GM23338 (cell line): ENCODE data around the gene PLPPR2. TPM values are rescaled to one million over a fixed set of nuclear protein-coding genes. Genes with fewer than 3 reads are reported as not detected.

Source experiments
- ATAC-seq: fragments of 200-7000 bp; cut with Tn5 transposase; 3 replicates; pipeline ENCODE4 v1.9.1; 2020
- DNase-seq: peaks from one replicate; pipeline ENCODE4 v3.0.0-alpha.2; 2015; ENCODE audit warnings: low spot score
- H2AFZ ChIP-seq: fragments of 200-600 bp; sonication (generic); 2 replicates; pipeline ENCODE4 v1.8.0; 2016; ENCODE audit warnings: antibody characterized with exemption, mild to moderate bottlenecking, moderate library complexity
- H3F3A ChIP-seq: fragments of 200-600 bp; sonication (generic); replicated peaks from 2 replicates; pipeline ENCODE4 v1.8.0; 2017; ENCODE audit warnings: antibody characterized with exemption, mixed run types, low read depth
- H3K27ac ChIP-seq: fragments of 200-600 bp; sonication (generic); 2 replicates; pipeline ENCODE4 v1.6.1; 2016; ENCODE audit warnings: low read depth
- H3K27me3 ChIP-seq: fragments of 200-600 bp; sonication (generic); 2 replicates; pipeline ENCODE4 v1.8.0; 2016; ENCODE audit warnings: mild to moderate bottlenecking, mixed run types, moderate library complexity; ENCODE audit not compliant: insufficient read depth
- H3K36me3 ChIP-seq: fragments of 200-600 bp; sonication (generic); 2 replicates; pipeline ENCODE4 v1.8.0; 2016; ENCODE audit warnings: mild to moderate bottlenecking; ENCODE audit not compliant: insufficient read depth
- H3K4me1 ChIP-seq: fragments of 200-600 bp; sonication (generic); 2 replicates; pipeline ENCODE4 v1.8.0; 2016; ENCODE audit warnings: mild to moderate bottlenecking, moderate library complexity; ENCODE audit not compliant: insufficient read depth
- H3K4me2 ChIP-seq: fragments of 200-600 bp; sonication (generic); 2 replicates; pipeline ENCODE4 v1.7.1; 2017; ENCODE audit warnings: mixed run types
- H3K4me3 ChIP-seq: fragments of 200-600 bp; sonication (generic); 2 replicates; pipeline ENCODE4 v1.6.1; 2016; ENCODE audit warnings: mixed run types
- H3K79me2 ChIP-seq: fragments of 200-600 bp; sonication (generic); replicated peaks from 2 replicates; pipeline ENCODE4 v1.8.0; 2017; ENCODE audit warnings: mild to moderate bottlenecking; ENCODE audit not compliant: insufficient read depth
- H3K9me2 ChIP-seq: fragments of 200-600 bp; sonication (generic); 2 replicates; pipeline ENCODE4 v1.8.0; 2017; ENCODE audit not compliant: insufficient read depth
- H4K20me1 ChIP-seq: fragments of 200-600 bp; sonication (generic); replicated peaks from 2 replicates; pipeline ENCODE4 v1.8.0; 2017; ENCODE audit warnings: mild to moderate bottlenecking; ENCODE audit not compliant: insufficient read depth
- H3K27ac Mint-ChIP-seq: 2 replicates; pipeline ENCODE4 v1.8.0; 2020; ENCODE audit warnings: inconsistent platforms, mild to moderate bottlenecking, moderate library complexity, mixed read lengths
- H3K27me3 Mint-ChIP-seq: 3 replicates; pipeline ENCODE4 v1.8.0; 2022; ENCODE audit warnings: low read depth, mild to moderate bottlenecking, moderate library complexity, mixed read lengths, inconsistent platforms; ENCODE audit not compliant: insufficient read depth, poor library complexity
- H3K36me3 Mint-ChIP-seq: 3 replicates; pipeline ENCODE4 v1.8.0; 2021; ENCODE audit warnings: low read depth, mild to moderate bottlenecking, inconsistent platforms, moderate library complexity, mixed read lengths
- H3K4me1 Mint-ChIP-seq: 3 replicates; pipeline ENCODE4 v1.8.0; 2020; ENCODE audit warnings: mild to moderate bottlenecking, inconsistent platforms, mixed read lengths
- H3K4me3 Mint-ChIP-seq: 3 replicates; pipeline ENCODE4 v1.8.0; 2021; ENCODE audit warnings: moderate library complexity, mild to moderate bottlenecking, inconsistent platforms, mixed read lengths
- H3K9me3 Mint-ChIP-seq: 3 replicates; pipeline ENCODE4 v1.8.0; 2020; ENCODE audit warnings: moderate library complexity, mild to moderate bottlenecking, inconsistent platforms, mixed read lengths
- CREB1 ChIP-seq: fragments of 250-450 bp; sonication (Bioruptor Pico); IDR thresholded peaks from 2 replicates; pipeline ENCODE4 v1.5.0; 2020; ENCODE audit warnings: low read depth, mild to moderate bottlenecking, moderate library complexity
- CTCF ChIP-seq, 2 experiments: fragments of 200-600 bp in 1 of 2; sonication (generic) in 1 of 2; conservative IDR thresholded peaks; 2 replicates each; pipeline versions ENCODE4 v1.5.1 to v1.6.1; 2016 to 2017; ENCODE audit warnings: antibody characterized with exemption in 2 of 2, low read depth in 2 of 2, mild to moderate bottlenecking in 2 of 2, moderate library complexity in 1 of 2
- EZH2 ChIP-seq: fragments of 200-600 bp; sonication (generic); IDR thresholded peaks from one replicate; pipeline ENCODE4 v1.8.0; 2017; ENCODE audit warnings: antibody characterized with exemption, mild to moderate bottlenecking, low read depth; ENCODE audit not compliant: unreplicated experiment
- JUNB ChIP-seq: IDR thresholded peaks from one replicate; pipeline ENCODE4 v1.6.1; 2016; ENCODE audit warnings: antibody characterized with exemption; ENCODE audit not compliant: unreplicated experiment
- NANOG ChIP-seq: IDR thresholded peaks from 2 replicates; pipeline ENCODE4 v1.6.1; 2016; ENCODE audit warnings: antibody characterized with exemption, borderline replicate concordance
- POLR2AphosphoS5 ChIP-seq: IDR thresholded peaks from 2 replicates; pipeline ENCODE4 v1.6.1; 2016; ENCODE audit warnings: antibody characterized with exemption, low read depth
- REST ChIP-seq: IDR thresholded peaks from one replicate; pipeline ENCODE4 v1.6.1; 2018; ENCODE audit warnings: antibody characterized with exemption; ENCODE audit not compliant: unreplicated experiment
- ZNF331 ChIP-seq: fragments of 250-450 bp; sonication (Bioruptor Pico); IDR thresholded peaks from 2 replicates; pipeline ENCODE4 v1.5.0; 2020; ENCODE audit warnings: low read depth, mild to moderate bottlenecking, moderate library complexity
- ZNF462 ChIP-seq: fragments of 250-450 bp; sonication (Bioruptor Pico); IDR thresholded peaks from 2 replicates; pipeline ENCODE4 v1.5.0; 2020; ENCODE audit warnings: mild to moderate bottlenecking, moderate library complexity
- polyA plus RNA-seq: library from polyadenylated mRNA; unstranded; fragments of >200 nt; fragmentation: Nextera tagmentation; extraction: Ambion mirVana; gene quantifications from 2 replicates; pipeline ENCODE4 v1.2.1, GENCODE V29; 2016
- total RNA-seq: library from RNA; depleted of rRNA; stranded (reverse); fragments of >200 nt; shearing (Covaris generic); gene quantifications from 2 replicates; pipeline ENCODE4 v1.2.3, GENCODE V29; 2014

PLPPR2 gene
- total and polyA plus RNA-seq, 2 experiments from 2014 or later, result 9.0 to 12.0 TPM

- TF ChIP-seq CTCF (conservative IDR thresholded peaks at IDR 0.05; ENCODE audit: low read depth in 2 of 2), result no peak
- no peak for TF ChIP-seq ZNF462 (CRISPR knock-in tag)
- no peak for TF ChIP-seq CREB1 (CRISPR knock-in tag)
These were observed 4.2 kb downstream of the PLPPR2 start (continued) for GRCh38 chr19:11359421-11359820.

GRCh38 chr19:11361037-11361770, 6.0 kb downstream of the PLPPR2 start:
- DNase-seq (peak; percentile 99), ATAC-seq (peak; percentile 87)
- Mint-ChIP-seq H3K4me1 (peaks cover 14% of the 10 kb centered on the region), H3K4me3 (peak overlapping the region; percentile 78), H3K9me3 (no peaks in the 10 kb centered on the region), H3K36me3 (no peaks in the 10 kb centered on the region), H3K27me3 (peaks cover 29% of the 10 kb centered on the region), H3K27ac (no peak overlapping the region)
- Histone ChIP-seq H3F3A (no peaks in the 10 kb centered on the region), H3K4me2 (peak overlapping the region; percentile 86), H2AFZ (peak overlapping the region; percentile 98), H3K36me3 (no peaks in the 10 kb centered on the region), H3K4me3 (peak overlapping the region; percentile 75), H3K4me1 (peaks cover 6% of the 10 kb centered on the region; the same call in 1 of the 2 replicates), H3K9me2 (no peaks in the 10 kb centered on the region), H3K27me3 (0 out of 2 replicates have a peak, but pooled peaks cover under 1% of the 10 kb centered on the region), H3K79me2 (no peaks in the 10 kb centered on the region), H4K20me1 (no peaks in the 10 kb centered on the region), H3K27ac (no peak overlapping the region)
- TF ChIP-seq CREB1 (CRISPR knock-in tag) (no peak), CTCF (conservative IDR thresholded peaks at IDR 0.05; ENCODE audit: low read depth in 2 of 2) (peak; percentile 23 to 47; a peak in 2 of 4 replicates), POLR2AphosphoS5 (peak; percentile 75), JUNB (no peak), EZH2 (no peak), REST (peak; percentile 44), NANOG (no peak), ZNF331 (CRISPR knock-in tag) (no peak)
